SK-N-SH (cell line): Measurements from ENCODE around the gene ALDH3B1. TPM values are rescaled to one million over a fixed set of nuclear protein-coding genes. Genes with fewer than 3 reads are reported as not detected.

Experiments used
- CTCF ChIA-PET: fragments of 300-600, 350-600 bp; formaldehyde crosslinking; extraction: SDS; loops from one replicate; lab custom pipeline; 2021; lab: Yijun Ruan, JAX
- POLR2A ChIA-PET: fragments of 350-600 bp; sonication (Branson Sonifier 250); formaldehyde crosslinking; extraction: SDS; loops from one replicate; lab custom pipeline; 2020; ENCODE audit warnings: antibody characterized with exemption, inconsistent platforms; lab: Yijun Ruan, JAX
- DNase-seq: peaks from one replicate; pipeline ENCODE4 v3.0.0; 2012
- H2AFZ ChIP-seq: fragments of 200-600 bp; sonication (generic); 2 replicates; pipeline ENCODE4 v1.8.1; 2016; ENCODE audit warnings: antibody characterized with exemption, mild to moderate bottlenecking, low read depth
- H3F3A ChIP-seq: fragments of 200-600 bp; sonication (generic); replicated peaks from 2 replicates; pipeline ENCODE3; 2016; ENCODE audit warnings: antibody characterized with exemption, mild to moderate bottlenecking; ENCODE audit not compliant: insufficient read depth
- H3K27ac ChIP-seq, 2 experiments: fragments of 200-500 bp in 1 of 2; fragments of 200-600 bp in 1 of 2; sonication (Bioruptor generic) in 1 of 2; sonication (generic), shearing (Covaris generic) in 1 of 2; 2 replicates each; pipeline versions ENCODE4 v1.5.1 to v1.6.1; 2014 to 2016; ENCODE audit warnings: low read depth in 2 of 2, inconsistent platforms in 1 of 2, low read length in 1 of 2, mild to moderate bottlenecking in 1 of 2, mixed read lengths in 1 of 2
- H3K27me3 ChIP-seq: fragments of 200-600 bp; sonication (generic), shearing (Covaris generic); 2 replicates; pipeline ENCODE4 v1.6.1; 2016; ENCODE audit warnings: mixed run types; ENCODE audit not compliant: insufficient read depth
- H3K36me3 ChIP-seq, 2 experiments: fragments of 200-500 bp in 1 of 2; fragments of 200-600 bp in 1 of 2; sonication (Bioruptor generic) in 1 of 2; sonication (generic) in 1 of 2; replicated peaks in 1 of 2; 2 replicates each; pipeline versions ENCODE3 to v1.5.1; 2014 to 2016; ENCODE audit warnings: low read length in 1 of 2, mild to moderate bottlenecking in 1 of 2; ENCODE audit not compliant: insufficient read depth in 2 of 2, control insufficient read depth in 1 of 2
- H3K4me1 ChIP-seq, 2 experiments: fragments of 200-500 bp in 1 of 2; fragments of 200-600 bp in 1 of 2; sonication (Bioruptor generic) in 1 of 2; sonication (generic), shearing (Covaris generic) in 1 of 2; 2 replicates each; pipeline versions ENCODE4 v1.5.1 to v1.6.1; 2014 to 2016; ENCODE audit warnings: low read depth in 1 of 2, low read length in 1 of 2, mixed run types in 1 of 2; ENCODE audit not compliant: insufficient read depth in 2 of 2, control insufficient read depth in 1 of 2
- H3K4me2 ChIP-seq: fragments of 200-600 bp; sonication (generic), shearing (Covaris generic); 2 replicates; pipeline ENCODE4 v1.6.1; 2017; ENCODE audit warnings: mixed run types
- H3K4me3 ChIP-seq, 2 experiments: fragments of 200-500 bp in 1 of 2; fragments of 200-600 bp in 1 of 2; sonication (Bioruptor generic) in 1 of 2; sonication (generic), shearing (Covaris generic) in 1 of 2; 2 replicates each; pipeline versions ENCODE4 v1.5.1 to v1.8.1; 2014 to 2016; ENCODE audit warnings: low read depth in 2 of 2, inconsistent platforms in 1 of 2, low read length in 1 of 2, mild to moderate bottlenecking in 1 of 2, mixed read lengths in 1 of 2, moderate library complexity in 1 of 2
- H3K79me2 ChIP-seq: fragments of 200-600 bp; sonication (generic); 2 replicates; pipeline ENCODE4 v1.8.1; 2017; ENCODE audit warnings: mild to moderate bottlenecking; ENCODE audit not compliant: insufficient read depth
- H3K9ac ChIP-seq: fragments of 200-600 bp; sonication (generic); 2 replicates; pipeline ENCODE4 v1.6.1; 2017; ENCODE audit warnings: mixed run types
- H3K9me2 ChIP-seq: fragments of 200-600 bp; sonication (generic); 2 replicates; pipeline ENCODE4 v1.6.1; 2017; ENCODE audit warnings: mixed run types
- H3K9me3 ChIP-seq: fragments of 200-600 bp; sonication (generic); 2 replicates; pipeline ENCODE4 v1.6.1; 2017; ENCODE audit warnings: mixed run types, mild to moderate bottlenecking, moderate library complexity
- H4K20me1 ChIP-seq: fragments of 200-600 bp; sonication (generic); 2 replicates; pipeline ENCODE4 v1.6.1; 2017; ENCODE audit warnings: mild to moderate bottlenecking, mixed run types; ENCODE audit not compliant: insufficient read depth
- CTCF ChIP-seq: fragments of 200-600 bp; sonication (generic); IDR thresholded peaks from 2 replicates; pipeline ENCODE4 v1.6.1; 2017; ENCODE audit warnings: antibody characterized with exemption, mild to moderate bottlenecking, moderate library complexity
- EZH2phosphoT487 ChIP-seq: fragments of 200-600 bp; sonication (generic); IDR thresholded peaks from 2 replicates; pipeline ENCODE4 v1.6.1; 2017; ENCODE audit warnings: low read depth, mixed run types, mild to moderate bottlenecking, antibody characterized with exemption, moderate library complexity, borderline replicate concordance
- FOXJ3 ChIP-seq: sonication (generic); formaldehyde crosslinking; IDR thresholded peaks from 2 replicates; pipeline ENCODE4 v1.5.1; 2020; ENCODE audit warnings: mild to moderate bottlenecking, missing genetic modification reagents
- JUND ChIP-seq: IDR thresholded peaks from 2 replicates; pipeline ENCODE4 v1.4.0; 2012
- NRF1 ChIP-seq: IDR thresholded peaks from 2 replicates; pipeline ENCODE4 v1.6.1; 2012; ENCODE audit warnings: low read depth, mild to moderate bottlenecking, low read length
- PBX3 ChIP-seq: IDR thresholded peaks from 2 replicates; pipeline ENCODE4; 2012
- POLR2AphosphoS5 ChIP-seq: IDR thresholded peaks from 2 replicates; pipeline ENCODE4 v1.6.1; 2012; ENCODE audit warnings: low read depth, low read length
- RAD21 ChIP-seq: IDR thresholded peaks from 2 replicates; pipeline ENCODE4 v1.6.1; 2012; ENCODE audit warnings: mild to moderate bottlenecking, low read length
- RFX5 ChIP-seq: IDR thresholded peaks from 2 replicates; pipeline ENCODE4 v1.6.1; 2012; ENCODE audit warnings: mild to moderate bottlenecking, improper control_type of control experiment, low read length
- USF1 ChIP-seq: IDR thresholded peaks from 2 replicates; pipeline ENCODE4 v1.4.0; 2012; ENCODE audit warnings: low read depth, borderline replicate concordance
- USF2 ChIP-seq: fragments of 150-350 bp; IDR thresholded peaks from 2 replicates; pipeline ENCODE4 v1.6.1; 2017; ENCODE audit warnings: antibody characterized with exemption, low read length, low read depth, borderline replicate concordance
- WGBS: methylation state at CpG from one replicate; pipeline ENCODE4 v1.1.6; 2017; ENCODE audit warnings: low lambda C conversion rate; 5-methylcytosine and 5-hydroxymethylcytosine counted together
- polyA plus RNA-seq, 3 experiments: library from polyadenylated mRNA; depleted of rRNA; stranded (reverse); fragments of >200 nt; gene quantifications; 2 replicates each; pipeline ENCODE4 v1.2.3, GENCODE V29; 2012

ALDH3B1 gene
- polyA plus RNA-seq, 1 of the 3 experiments (the other 2 are of a cell fraction): 14.9 TPM

GRCh38 chr11:68016161-68016903 is 6.2 kb downstream of the ALDH3B1 start:
- H3K4me3 ChIP-seq: no peak overlapping the region
- peaks cover 31 to 32% of the 10 kb centered on the region in 2 experiments; a peak in 3 of 4 replicates for H3K4me1 ChIP-seq
- no peak for DNase-seq
- H3K79me2 ChIP-seq: peaks cover 14% of the 10 kb centered on the region
- ChIA-PET POLR2A (no interaction called here), CTCF (interaction anchor here (0.9 kb wide), 1 partner anchor 13 kb away, joined by 3 read pairs; no protein-coding TSS in a partner anchor)
- WGBS: 84% methylated on average over 12 of the region's 13 CpGs
- no peaks in the 10 kb centered on the region for H4K20me1 ChIP-seq
- no peaks in the 10 kb centered on the region for H3K27me3 ChIP-seq
- no peak overlapping the region for H3K27ac ChIP-seq
- no peak overlapping the region for H3K4me2 ChIP-seq
- no peaks in the 10 kb centered on the region for H3K9me3 ChIP-seq
- no peaks in the 10 kb centered on the region for H3K9me2 ChIP-seq
- H3K9ac ChIP-seq: no peak overlapping the region
- TF ChIP-seq PBX3 (no peak), RAD21 (no peak), FOXJ3 (no peak), POLR2AphosphoS5 (no peak)
- no peaks in the 10 kb centered on the region for H3K36me3 ChIP-seq
- no peak overlapping the region for H2AFZ ChIP-seq
- H3F3A ChIP-seq: peaks cover 8% of the 10 kb centered on the region

- H3K4me3 ChIP-seq: no peak overlapping the region
- POLR2A ChIA-PET: no interaction called here
These were observed 7.0 kb downstream of the ALDH3B1 start for GRCh38 chr11:68016904-68017817.

More at GRCh38 chr11:68016904-68017817, 7.0 kb downstream of the ALDH3B1 start:
- CTCF ChIA-PET: interaction anchor here (0.9 kb wide), 1 partner anchor 14 kb away, joined by 3 read pairs; no protein-coding TSS in a partner anchor
- no peak for DNase-seq
- 52% methylated on average over 4 of the region's 16 CpGs for WGBS
- H3K27ac ChIP-seq: no peak overlapping the region
- no peaks in the 10 kb centered on the region for H3K9me2 ChIP-seq
- H3K9ac ChIP-seq: no peak overlapping the region
- no peaks in the 10 kb centered on the region for H4K20me1 ChIP-seq
- no peak overlapping the region for H2AFZ ChIP-seq
- peaks cover 8% of the 10 kb centered on the region for H3F3A ChIP-seq
- no peaks in the 10 kb centered on the region for H3K27me3 ChIP-seq
- H3K36me3 ChIP-seq: no peaks in the 10 kb centered on the region
- peaks cover 26 to 32% of the 10 kb centered on the region in 2 experiments; a peak in 3 of 4 replicates for H3K4me1 ChIP-seq
- peaks cover 6% of the 10 kb centered on the region for H3K79me2 ChIP-seq
- TF ChIP-seq JUND: no peak
- TF ChIP-seq EZH2phosphoT487: no peak
- TF ChIP-seq NRF1: no peak
- TF ChIP-seq USF1: peak; percentile 31; the same call in 1 of the 2 replicates
- no peak for TF ChIP-seq CTCF
- TF ChIP-seq RFX5: no peak
- no peak for TF ChIP-seq USF2
- TF ChIP-seq, all 33 proteins: peak for 1
- Histone ChIP-seq H3K4me2 (no peak overlapping the region), H3K9me3 (no peaks in the 10 kb centered on the region)
